Measurements from ENCODE around the gene TRIM65. TPM values are rescaled to one million over a fixed set of nuclear protein-coding genes. Genes with fewer than 3 reads are reported as not detected.

TRIM65 gene
- total RNA-seq, 2 donors from 2014 or later: 27.4 to 35.3 TPM

- Mint-ChIP-seq H3K4me3 (no peak overlapping the region), H3K4me1 (no peaks in the 10 kb centered on the region), H3K27ac (no peak overlapping the region), H3K27me3 (ENCODE audit: insufficient read depth) (no peaks in the 10 kb centered on the region), H3K9me3 (no peaks in the 10 kb centered on the region), H3K36me3 (ENCODE audit: low read depth) (peaks cover 18% of the 10 kb centered on the region)
- Histone ChIP-seq H3K4me3 (ENCODE audit: low read length) (no peak overlapping the region), H3K36me3 (ENCODE audit: control insufficient read depth, insufficient read depth, low read length) (peaks cover 11% of the 10 kb centered on the region), H3K27ac (ENCODE audit: low read depth, low read length) (no peak overlapping the region), H3K4me1 (ENCODE audit: control insufficient read depth, insufficient read depth, low read length) (no peaks in the 10 kb centered on the region), H3K9ac (ENCODE audit: extremely low read depth, low read length, poor library complexity, severe bottlenecking) (no peak overlapping the region), H3K9me3 (ENCODE audit: control insufficient read depth, low read length) (no peaks in the 10 kb centered on the region), H3K27me3 (ENCODE audit: control insufficient read depth, insufficient read depth, low read length, poor library complexity, severe bottlenecking) (no peaks in the 10 kb centered on the region)
- no peak for TF ChIP-seq CTCF (conservative IDR thresholded peaks at IDR 0.05)
- no peak for DNase-seq
- WGBS, 2 experiments (ENCODE audit: insufficient coverage in 1 of 2, insufficient read length in 1 of 2): 95 to 96% methylated on average over 13 to 18 of the region's 18 CpGs
Observed at GRCh38 chr17:75922173-75922961, 25.6 kb upstream of the TRIM65 start.

GRCh38 chr17:75921596-75921995, 24.8 kb upstream of the TRIM65 start:
- no peaks in the 10 kb centered on the region for H3K27me3 Mint-ChIP-seq (ENCODE audit: insufficient read depth)
- 92 to 93% methylated on average over 9 to 15 of the region's 15 CpGs for WGBS, 2 experiments (ENCODE audit: insufficient coverage in 1 of 2, insufficient read length in 1 of 2)
- peaks cover 11% of the 10 kb centered on the region for H3K36me3 ChIP-seq (ENCODE audit: control insufficient read depth, insufficient read depth, low read length)

GRCh38 chr17:75920045-75920560, 23.4 kb upstream of the TRIM65 start:
- Histone ChIP-seq H3K27ac (ENCODE audit: low read depth, low read length) (no peak overlapping the region), H3K4me1 (ENCODE audit: control insufficient read depth, insufficient read depth, low read length) (no peaks in the 10 kb centered on the region), H3K27me3 (ENCODE audit: control insufficient read depth, insufficient read depth, low read length, poor library complexity, severe bottlenecking) (no peaks in the 10 kb centered on the region), H3K9me3 (ENCODE audit: control insufficient read depth, low read length) (no peaks in the 10 kb centered on the region), H3K36me3 (ENCODE audit: control insufficient read depth, insufficient read depth, low read length) (no peaks in the 10 kb centered on the region), H3K4me3 (ENCODE audit: low read length) (no peak overlapping the region), H3K9ac (ENCODE audit: extremely low read depth, low read length, poor library complexity, severe bottlenecking) (no peak overlapping the region)
- WGBS, 2 experiments (ENCODE audit: insufficient coverage in 1 of 2, insufficient read length in 1 of 2): 89 to 94% methylated on average over 6 to 11 of the region's 11 CpGs
- Mint-ChIP-seq H3K36me3 (ENCODE audit: low read depth) (peaks cover 22% of the 10 kb centered on the region), H3K9me3 (no peaks in the 10 kb centered on the region), H3K4me1 (no peaks in the 10 kb centered on the region), H3K4me3 (no peak overlapping the region), H3K27me3 (ENCODE audit: insufficient read depth) (no peaks in the 10 kb centered on the region), H3K27ac (no peak overlapping the region)
- TF ChIP-seq CTCF (conservative IDR thresholded peaks at IDR 0.05): no peak
- no peak for DNase-seq

More at GRCh38 chr17:75921596-75921995, 24.8 kb upstream of the TRIM65 start:
- TF ChIP-seq CTCF (conservative IDR thresholded peaks at IDR 0.05): no peak
- H3K4me3 ChIP-seq (ENCODE audit: low read length): no peak overlapping the region
- H3K9me3 ChIP-seq (ENCODE audit: control insufficient read depth, low read length): no peaks in the 10 kb centered on the region
- Mint-ChIP-seq H3K27ac (no peak overlapping the region), H3K36me3 (ENCODE audit: low read depth) (peaks cover 18% of the 10 kb centered on the region), H3K4me1 (no peaks in the 10 kb centered on the region), H3K4me3 (no peak overlapping the region), H3K9me3 (no peaks in the 10 kb centered on the region)
- no peak for DNase-seq
- no peaks in the 10 kb centered on the region for H3K27me3 ChIP-seq (ENCODE audit: control insufficient read depth, insufficient read depth, low read length, poor library complexity, severe bottlenecking)
- H3K9ac ChIP-seq (ENCODE audit: extremely low read depth, low read length, poor library complexity, severe bottlenecking): no peak overlapping the region
- no peaks in the 10 kb centered on the region for H3K4me1 ChIP-seq (ENCODE audit: control insufficient read depth, insufficient read depth, low read length)
- no peak overlapping the region for H3K27ac ChIP-seq (ENCODE audit: low read depth, low read length)
